Gastroesophageal sphincter (tissue), 3 donors: Measurements from ENCODE around the gene ARFGEF3.

Experiments
- CTCF ChIP-seq, 4 experiments: fragments of 200-600 bp in 2 of 4; fragments of 450-650 bp in 2 of 4; sonication (generic) in 1 of 4; IDR thresholded peaks; one replicate each; pipeline ENCODE4 v1.5.1; 2017 to 2019; ENCODE audit warnings: antibody characterized with exemption in 4 of 4, mild to moderate bottlenecking in 2 of 4, moderate library complexity in 2 of 4
- POLR2A ChIP-seq, 2 donors: fragments of 450-650 bp; IDR thresholded peaks; one replicate each; pipeline ENCODE4 v1.6.1; 2017; ENCODE audit warnings: antibody characterized with exemption in 2 of 2, mild to moderate bottlenecking in 2 of 2, moderate library complexity in 1 of 2

GRCh38 chr6:138297761-138298298 is 136.1 kb downstream of the ARFGEF3 start:
- TF ChIP-seq CTCF (IDR thresholded peaks at IDR 0.05) = no peak
- no peak for TF ChIP-seq POLR2A (IDR thresholded peaks at IDR 0.05)
